Activated CD4-positive, alpha-beta T cell treated with anti-CD3 and anti-CD28 coated beads for 48 hours (primary cell): ENCODE results near the gene SEMA3F.
"Not testable (repeated sequence)": the region's sequence is repeated elsewhere in the genome, so short reads cannot be mapped to it uniquely, and the experiment has no call there.

Source experiments
- DNase-seq: peaks from one replicate; pipeline ENCODE4 v3.0.0-alpha.2; 2020

SEMA3F gene

DNA sequence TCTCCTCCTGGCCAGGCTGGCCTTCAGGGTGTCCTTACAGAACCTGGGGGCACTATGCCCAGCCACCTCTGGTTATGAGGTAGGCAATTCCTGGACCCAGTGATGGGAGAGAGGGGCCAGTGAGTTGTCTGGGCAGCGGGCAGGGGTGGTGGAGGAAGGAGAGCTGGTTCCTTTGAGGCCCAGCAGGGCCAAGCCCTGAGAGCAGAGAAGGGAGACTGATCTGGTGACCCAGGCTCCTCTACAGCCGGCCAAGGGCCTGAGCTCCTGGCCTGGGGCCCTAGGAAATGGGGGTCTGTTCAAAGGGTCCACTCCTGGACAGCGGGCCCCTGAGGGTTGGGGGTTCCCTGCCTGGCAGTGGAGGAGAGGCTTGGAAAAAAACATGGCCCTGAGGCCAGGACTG lies 57.8 kb downstream of the SEMA3F start:
- no peak for DNase-seq

DNA sequence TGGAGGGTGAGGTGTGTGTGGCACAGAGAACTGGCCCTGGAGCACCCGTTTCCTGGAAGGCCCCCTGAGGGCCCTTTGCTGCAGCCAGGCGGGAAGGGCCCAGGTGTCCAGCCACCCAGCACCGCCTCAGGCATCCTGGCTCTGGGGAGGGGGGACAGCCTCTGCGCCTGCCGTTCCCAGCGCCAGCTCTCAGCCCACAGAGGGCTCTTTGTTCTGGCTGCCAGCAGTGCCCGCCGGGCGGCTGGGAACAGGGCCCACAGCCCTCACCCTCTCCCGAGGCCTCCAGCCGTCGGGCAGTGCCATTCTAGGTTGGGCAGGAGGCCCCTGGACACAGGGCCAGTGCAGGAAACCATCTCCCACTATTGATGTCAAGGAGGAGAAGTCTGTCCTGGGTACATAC lies 58.2 kb downstream of the SEMA3F start:
- no peak for DNase-seq

DNA sequence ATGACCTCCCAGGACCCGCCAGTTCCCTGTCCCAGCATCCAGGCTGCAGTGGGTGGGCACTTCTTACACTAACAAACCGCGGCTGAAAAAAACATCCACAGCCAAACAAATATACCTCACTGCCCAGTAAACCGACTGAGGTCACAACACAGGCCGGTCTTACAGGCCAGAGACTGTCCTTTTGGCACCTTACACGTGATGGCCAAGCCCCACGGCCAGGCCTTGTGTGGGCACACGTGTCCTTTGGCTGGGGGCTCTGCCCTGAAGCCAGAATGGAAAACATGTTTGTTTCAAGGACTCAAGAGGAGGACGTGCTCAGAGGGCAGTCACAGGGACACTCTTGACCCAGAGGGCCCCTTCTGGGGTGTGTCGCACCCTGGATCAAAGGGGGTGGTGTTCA lies 59.7 kb downstream of the SEMA3F start:
- DNase-seq = no peak

DNA sequence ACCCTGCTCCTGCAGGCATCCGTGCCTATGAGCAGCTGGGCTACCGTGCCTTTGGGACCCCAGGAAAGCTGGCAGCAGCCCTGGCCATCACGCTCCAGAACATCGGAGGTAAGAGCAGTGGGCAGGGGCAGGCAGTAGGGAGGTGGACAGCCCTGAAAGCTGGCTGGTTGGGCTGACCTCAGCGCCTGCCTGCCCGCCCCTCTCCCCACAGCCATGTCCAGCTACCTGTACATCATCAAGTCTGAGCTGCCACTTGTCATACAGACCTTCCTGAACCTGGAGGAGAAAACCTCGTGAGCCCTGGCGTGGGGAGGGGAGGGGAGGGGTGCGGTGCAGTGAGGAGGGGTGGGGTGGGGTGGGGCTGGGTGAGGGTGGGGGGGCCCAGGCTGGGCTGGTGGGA lies 60.4 kb downstream of the SEMA3F start:
- no peak for DNase-seq

DNA sequence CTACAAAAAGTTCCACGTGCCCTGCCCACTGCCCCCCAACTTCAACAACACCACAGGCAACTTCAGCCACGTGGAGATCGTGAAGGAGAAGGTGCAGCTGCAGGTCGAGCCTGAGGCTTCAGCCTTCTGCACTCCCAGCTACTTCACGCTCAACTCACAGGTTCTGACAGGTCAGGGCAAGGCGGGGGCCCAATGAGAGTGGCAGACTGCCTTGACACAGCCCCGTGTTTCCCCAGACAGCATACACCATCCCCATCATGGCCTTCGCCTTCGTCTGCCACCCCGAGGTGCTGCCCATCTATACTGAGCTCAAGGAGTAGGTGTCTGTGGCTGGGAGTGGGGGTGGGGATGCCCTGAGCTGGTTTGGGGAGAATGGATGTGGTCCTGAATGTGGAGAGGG lies 62.6 kb downstream of the SEMA3F start:
- DNase-seq = no peak

DNA sequence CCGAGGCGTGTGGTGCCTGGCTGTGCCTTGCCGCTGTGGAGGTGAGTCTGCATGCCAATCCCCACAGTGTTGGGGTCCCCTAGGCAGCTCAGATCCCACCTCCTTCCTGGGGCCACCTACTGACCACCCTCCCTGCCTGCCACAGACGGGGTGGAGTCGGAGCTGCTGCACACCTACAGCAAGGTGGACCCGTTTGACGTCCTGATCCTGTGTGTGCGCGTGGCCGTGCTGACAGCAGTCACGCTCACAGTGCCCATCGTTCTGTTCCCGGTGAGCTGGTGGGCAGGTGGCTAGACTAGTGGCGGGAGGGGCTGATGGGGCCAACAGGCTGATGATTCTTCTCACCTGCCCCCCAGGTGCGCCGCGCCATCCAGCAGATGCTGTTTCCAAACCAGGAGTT lies 63.3 kb downstream of the SEMA3F start:
- no peak for DNase-seq

DNA sequence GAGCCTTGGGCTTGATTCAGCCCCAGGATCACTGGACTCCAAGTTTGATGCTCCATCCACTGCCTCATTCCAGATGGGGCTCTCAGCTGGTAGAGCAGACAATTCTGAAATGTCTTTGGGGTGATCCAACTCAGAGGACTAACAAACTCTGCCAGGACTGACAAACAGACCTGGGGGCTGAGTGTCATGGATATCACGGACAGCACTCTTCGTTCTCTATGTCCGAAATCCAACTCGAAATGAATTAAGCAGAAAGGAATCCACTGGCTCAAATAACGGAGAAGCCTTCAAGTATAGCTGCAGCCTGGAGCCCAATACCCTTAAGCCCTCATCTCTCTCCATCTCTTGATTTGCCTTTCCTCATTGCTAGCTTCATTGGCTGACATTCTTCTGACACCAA lies 64.2 kb downstream of the SEMA3F start:
- no peak for DNase-seq

DNA sequence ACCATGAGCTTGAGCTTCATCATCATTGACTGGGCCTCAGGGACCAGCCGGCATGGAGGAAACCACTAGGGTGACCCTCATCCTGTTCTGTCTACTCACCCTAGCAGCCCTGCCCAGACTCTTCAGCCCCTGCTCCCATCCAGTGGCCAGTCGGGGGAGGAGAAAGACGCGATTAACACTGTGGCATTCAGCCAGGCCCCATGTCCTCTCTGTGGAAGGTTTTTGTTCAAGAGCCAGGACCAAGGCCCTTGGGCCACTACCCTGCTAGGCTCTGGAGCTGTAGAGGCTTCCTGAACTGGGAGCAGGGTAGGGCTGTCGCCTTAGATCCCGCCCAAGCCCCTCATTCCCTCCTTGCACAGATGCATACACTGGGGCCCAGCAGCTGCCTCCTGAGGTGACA lies 65.0 kb downstream of the SEMA3F start:
- no peak for DNase-seq

DNA sequence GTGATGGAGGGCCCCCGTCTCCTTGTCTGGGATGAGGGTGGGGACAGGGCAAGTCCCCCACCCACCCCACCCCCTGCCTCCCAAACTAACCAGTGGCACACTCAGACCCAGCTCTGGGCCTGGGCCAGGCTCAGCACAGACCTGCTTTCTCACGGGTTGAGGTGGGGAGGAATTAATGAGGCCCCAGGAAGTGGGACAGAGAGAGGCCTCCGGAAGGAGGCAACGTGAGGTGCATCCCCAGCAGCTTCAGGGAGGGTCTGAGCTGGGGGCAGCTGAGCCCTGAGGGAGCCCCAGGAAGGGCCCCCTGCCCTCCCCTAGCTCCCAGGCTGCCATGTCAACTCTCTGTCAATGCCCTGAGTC lies 65.9 kb downstream of the SEMA3F start:
- no peak for DNase-seq

DNA sequence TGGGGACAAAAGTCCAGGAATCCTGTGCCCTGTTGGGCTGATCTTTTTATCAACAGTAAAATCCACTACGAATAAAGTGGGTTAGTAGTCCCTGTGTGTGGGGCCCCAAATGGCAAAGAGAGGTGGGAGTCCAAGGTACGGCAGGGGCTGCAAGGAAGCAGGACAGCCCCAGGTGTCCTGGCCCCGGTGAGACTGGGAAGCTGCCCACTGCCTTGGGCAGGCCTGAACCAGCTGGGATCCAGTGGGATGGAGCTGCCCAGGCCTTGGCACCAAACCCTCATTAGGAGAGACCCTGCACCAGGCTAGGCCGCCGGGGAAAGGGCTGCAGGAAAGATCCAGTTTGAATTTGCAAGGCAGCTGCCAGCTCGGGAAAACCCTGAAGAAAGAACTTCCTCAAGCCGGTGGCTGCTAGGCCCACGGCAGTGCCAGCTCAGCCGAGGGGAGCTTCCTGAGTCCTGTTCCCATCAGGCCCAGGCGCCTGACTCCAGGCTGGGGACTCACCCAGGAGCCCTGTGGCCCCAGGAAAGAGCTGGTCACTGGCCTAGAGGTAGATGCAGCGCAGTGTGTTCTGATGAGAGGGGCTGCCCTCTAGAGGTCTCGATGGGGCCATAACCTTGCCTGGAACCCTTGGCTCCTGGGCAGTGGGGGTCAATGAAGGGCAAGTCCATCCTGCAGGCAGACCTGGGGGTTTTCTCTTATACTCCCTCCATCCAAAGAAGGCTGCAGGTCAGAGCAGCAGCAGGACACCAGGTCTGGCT lies 66.5 kb downstream of the SEMA3F start:
- no peak for DNase-seq

DNA sequence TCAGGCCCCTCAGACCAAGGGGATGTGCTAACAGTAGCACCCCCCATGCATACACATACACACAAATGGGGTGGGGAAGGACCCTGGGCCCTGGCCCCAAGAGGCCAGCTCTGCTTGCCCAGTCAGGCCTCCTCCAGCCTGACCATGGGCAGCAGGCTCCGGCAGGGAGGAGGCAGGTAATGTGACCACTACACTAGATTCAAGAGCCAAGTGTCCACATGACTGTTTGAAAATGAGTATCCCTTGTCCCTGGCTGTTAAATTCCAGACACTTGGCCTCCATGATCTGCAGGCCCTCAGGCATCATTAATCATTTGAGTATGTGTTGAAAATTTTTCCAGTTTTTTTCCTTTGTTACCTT lies 67.0 kb downstream of the SEMA3F start:
- DNase-seq = no peak

DNA sequence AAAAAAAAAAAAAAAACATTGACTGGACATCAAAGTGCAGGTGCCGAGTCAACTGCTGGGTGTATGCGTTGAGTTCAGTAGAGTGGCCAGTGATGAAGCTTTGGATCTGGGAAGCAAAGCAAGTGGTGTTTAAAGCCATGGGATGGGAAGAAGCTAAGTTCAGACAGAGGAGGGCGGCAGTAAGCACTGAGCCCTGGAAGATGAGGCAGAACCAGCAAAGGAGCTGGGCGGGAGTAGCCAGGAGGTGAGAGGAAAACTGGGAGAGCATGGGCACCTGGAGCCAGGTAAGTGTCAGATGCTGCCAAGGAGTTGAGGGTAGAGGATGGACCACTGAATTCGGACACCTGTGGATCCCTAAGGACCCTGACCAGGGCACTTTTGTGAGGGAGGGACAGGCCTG lies 69.5 kb downstream of the SEMA3F start:
- DNase-seq = no peak

DNA sequence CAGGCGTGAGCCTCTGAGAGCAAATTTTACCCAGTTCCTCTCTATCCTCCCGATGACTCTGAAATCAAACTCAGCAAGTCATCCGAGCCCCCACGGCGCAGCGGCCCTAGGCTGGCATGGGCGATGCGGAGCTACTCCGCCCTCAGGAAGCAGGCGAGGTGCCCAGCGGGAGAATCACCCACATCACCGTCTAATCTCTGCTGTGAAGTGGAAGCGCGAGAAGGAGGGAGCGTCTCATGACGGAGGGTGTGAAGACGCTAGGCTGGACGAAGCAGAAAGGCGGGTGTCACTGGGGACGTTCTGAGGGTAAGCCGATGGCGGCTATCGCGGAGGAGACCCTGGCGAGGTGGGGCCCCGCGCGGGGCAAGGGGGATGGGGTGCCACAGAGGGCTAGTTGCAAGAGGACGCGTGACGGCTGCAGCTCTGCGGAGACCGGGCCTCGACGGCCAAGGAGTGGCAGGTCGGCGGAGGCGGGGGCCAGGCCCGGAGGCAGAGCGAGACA lies 71.8 kb downstream of the SEMA3F start:
- DNase-seq = peak; percentile 59

DNA sequence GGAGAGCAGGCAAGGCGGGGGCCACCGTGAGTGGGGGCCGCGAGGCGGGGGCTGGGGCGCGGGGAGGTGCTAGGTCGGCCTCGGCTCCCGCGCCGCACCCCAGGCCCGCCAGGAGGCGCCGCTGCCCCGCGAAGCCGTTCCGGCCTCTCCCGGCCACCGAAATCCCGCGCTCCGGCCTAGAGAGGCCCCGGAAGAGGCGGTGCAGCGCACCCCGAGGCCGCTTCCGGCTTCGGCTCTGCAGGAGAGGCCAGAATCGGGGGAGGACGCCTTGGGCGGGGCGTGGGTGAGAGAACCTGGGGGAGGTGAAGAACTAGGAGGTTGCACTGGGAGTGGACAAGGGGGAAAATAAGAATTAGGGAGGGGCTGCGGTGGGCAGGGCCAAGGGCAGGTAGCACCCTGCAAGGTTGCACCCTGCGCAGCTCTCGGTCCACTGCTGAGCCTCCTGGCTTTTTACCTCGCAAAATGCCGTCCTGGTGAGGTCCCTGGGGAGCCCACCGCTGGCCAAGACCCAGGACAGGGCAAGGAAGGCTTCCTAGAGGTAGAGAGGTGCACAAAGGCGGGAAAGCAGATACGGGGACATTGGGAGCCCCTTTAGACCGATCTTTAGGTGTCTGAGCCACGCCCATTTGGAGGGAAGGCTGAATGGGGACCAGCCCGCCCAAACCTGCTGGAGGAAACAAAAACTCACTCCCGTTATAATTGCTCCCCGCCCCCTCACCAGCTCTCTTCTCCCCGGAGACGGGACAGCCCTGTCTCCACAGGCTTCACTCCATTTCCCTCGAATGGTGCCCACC lies 72.5 kb downstream of the SEMA3F start:
- peak; percentile 92 for DNase-seq

DNA sequence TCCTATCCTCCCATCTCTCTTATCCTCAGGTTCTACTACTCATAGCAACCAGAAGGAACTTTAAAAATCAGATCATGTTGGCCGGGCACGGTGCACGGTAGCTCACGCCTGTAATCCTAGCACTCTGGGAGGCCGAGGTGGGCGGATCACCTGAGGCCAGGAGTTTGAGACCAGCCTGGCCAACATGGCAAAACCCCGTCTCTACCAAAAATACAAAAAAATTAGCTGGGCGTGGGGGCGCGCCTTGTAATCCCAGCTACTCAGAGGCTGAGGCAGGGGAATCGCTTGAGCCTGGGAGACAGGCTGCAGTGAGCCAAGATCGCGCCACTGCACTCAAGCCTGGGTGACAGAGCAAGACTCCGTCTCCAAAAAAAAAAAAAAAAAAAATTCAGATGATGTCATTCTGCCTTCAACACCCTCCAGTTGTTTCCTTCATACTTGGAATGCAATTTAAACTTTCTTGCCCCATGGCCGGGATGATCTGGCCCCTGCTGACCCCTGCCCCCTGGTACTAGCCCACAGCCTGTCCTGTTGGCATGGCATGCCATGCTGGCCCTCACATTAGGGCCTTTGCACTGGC lies 73.2 kb downstream of the SEMA3F start:
- DNase-seq = not testable (repeated sequence)

DNA sequence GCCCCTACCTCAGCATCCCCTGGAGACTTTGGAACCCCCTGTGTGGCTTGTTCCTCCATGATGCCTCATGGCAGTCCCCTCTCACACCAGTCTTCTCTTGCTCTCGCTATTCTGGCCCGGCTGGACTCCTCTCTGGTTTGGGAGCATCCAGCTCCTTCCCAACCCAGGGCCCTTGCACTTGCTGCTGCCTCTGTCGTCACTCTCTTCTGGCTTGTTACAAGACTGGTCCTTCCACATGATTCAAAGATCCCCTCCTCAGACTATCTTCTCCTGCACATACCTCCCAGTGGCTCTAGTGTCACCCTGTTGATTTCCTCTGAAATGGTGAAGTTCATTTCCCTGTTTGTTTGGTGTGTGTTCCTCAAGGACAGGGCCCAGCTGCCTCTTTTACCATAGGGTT lies 74.4 kb downstream of the SEMA3F start:
- no peak for DNase-seq

DNA sequence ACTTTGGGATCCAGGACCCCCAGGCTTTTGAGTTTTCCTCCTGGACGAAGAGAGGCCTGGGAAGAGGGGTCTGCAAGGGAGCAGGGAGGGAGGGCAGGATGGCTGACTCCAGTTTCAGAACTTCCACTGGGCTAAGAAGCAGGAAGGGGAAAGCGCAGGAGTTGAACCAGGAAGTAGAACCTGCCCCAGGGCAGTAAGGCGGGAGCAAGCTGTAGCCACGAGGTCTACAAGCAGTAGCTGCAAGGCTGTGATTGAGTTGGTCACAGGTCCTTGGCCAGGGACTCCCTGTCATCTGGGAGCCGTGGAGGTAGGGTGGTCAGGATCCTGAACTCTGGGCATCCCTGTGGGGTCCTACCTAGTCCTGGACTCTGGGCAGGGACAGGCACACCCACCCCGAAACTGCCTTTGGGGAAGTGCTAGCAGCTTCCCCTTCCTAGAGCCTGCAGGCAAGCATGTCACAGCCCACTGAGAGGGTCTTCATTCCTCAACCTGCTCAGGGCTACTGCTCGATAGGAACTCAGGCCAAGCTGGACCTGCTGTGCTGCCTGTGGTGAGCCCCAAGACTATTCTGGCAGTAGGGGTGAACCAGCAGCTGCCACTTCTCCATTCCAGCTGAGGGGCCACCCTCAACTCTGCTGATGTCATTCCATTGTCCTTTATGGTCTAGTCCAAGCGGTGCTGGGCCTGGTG lies 75.1 kb downstream of the SEMA3F start:
- DNase-seq = no peak

DNA sequence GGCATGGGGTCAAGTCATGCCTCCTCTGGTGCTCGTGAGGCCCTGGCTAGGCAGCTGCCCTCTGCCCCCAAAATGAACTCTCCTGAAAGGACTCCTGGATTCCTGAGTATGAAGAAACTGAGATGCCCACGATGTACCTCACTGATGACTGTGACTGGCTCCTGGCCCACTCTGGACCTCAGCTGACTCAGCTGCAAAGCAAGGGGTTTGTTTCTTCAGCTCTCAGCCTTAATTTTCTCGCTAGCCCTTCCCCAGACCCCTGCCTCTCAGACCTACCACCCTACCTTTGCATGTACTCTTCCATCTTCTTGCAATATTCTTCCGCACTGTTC lies 75.6 kb downstream of the SEMA3F start:
- no peak for DNase-seq

DNA sequence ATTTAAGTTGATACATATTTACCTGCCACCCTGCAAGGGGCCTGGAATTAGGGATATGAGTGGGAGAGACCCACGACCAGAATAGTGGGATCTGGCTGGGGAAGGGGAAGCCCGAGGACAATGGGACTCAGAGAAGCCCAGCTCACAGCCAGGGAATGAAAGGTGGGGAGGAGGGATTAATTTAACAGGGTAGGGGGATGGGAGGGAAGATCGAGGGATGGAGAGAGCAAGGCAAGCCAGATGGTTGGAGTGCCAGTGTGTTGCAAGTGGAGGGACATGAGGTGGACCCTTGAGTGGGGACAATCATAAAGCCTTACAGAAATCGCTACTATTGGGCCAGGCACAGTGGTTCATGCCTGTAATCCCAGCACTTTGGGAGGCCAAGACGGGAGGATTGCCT lies 76.5 kb downstream of the SEMA3F start:
- no peak for DNase-seq

DNA sequence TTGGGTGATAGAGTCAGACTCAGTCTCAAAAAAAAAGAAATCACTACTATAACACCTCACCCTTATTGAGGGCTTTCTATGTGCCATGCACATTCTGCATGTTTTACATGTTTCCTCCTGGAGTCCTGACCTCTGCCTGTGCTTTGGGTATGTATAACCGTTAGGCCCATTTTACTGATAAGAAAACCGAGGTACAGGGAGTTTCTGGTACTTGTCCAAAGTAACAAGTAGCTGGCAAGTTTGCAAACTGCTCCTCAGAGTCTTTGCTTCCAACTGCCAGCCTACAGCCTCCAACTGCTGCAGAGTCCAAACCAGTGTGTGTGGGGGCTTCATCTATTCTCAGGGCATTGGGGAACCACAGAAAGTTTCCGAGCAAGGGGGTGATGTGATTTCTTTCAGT lies 77.2 kb downstream of the SEMA3F start:
- DNase-seq = no peak

DNA sequence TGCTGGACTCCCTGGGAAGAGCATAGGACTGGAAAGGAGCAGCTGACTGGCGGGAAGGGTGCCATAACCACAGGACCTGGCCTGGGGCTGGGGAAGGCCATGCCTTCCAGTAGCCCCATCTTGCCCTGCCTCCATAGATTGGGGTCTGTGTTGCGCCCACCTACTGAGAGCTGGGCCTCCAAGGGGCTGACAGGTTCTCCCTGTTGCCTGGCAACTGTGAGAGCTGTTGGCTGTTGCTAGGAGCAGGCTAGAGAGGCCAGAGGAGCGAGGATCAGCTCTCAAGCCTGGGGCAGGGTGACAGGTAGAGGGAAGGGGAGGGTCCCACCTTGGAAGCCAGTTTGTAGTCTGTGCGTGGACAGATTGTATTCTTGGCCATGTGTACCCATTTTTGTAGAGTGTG lies 78.1 kb downstream of the SEMA3F start:
- DNase-seq = no peak

DNA sequence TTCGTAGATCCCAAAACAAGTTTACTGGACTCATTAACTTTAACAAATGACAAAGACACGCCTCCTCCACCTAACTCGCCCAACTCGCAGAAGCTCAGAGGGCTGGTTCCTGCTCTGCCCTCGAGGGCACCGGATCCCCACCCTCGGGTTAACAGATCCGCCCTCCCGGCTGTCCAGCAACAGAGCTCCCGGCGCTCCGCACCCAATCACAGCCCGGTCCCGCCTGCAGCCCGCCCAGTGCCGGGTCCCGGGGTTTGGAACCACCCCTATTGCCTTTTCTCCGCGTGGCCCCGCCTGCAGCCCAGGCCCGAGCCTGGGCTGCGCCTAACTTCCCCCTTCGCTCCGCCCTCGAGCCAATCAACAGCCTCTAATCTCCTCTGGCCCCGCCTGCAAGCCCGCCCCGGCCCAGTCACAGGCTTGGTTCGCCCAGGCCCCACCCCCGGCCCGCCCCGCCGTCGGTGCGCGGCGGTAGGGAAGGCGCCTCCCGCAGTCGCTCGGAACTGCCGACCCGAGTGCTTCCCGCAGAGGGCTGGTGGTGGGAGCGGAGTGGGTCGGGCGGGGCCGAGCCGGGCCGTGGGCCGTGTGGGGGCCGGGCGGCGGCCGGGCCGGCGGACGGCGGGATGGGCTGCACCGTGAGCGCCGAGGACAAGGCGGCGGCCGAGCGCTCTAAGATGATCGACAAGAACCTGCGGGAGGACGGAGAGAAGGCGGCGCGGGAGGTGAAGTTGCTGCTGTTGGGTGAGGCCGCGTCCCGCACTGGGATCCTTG lies 80.8 kb downstream of the SEMA3F start, which contains the start of gene GNAI2:
Gene GNAI2 (plus strand): TSS at position 489 of the 768 bp plus-strand sequence. CDS start 132 bp downstream, at position 621.
- peak; percentile 99 for DNase-seq
